GM12874 (cell line): ENCODE results near the gene NPL.

ENCODE experiments used
- TF ChIP-seq, protein P1 (sequence below): IDR thresholded peaks from 2 replicates; pipeline ENCODE4 v1.5.1; 2011; ENCODE audit warnings: low read depth, mild to moderate bottlenecking, control low read depth, low read length, moderate library complexity; ENCODE audit not compliant: insufficient read depth

NPL gene

GRCh38 chr1:182791281-182792179, 2.0 kb downstream of the NPL start:
- TF ChIP-seq, protein P1, sequence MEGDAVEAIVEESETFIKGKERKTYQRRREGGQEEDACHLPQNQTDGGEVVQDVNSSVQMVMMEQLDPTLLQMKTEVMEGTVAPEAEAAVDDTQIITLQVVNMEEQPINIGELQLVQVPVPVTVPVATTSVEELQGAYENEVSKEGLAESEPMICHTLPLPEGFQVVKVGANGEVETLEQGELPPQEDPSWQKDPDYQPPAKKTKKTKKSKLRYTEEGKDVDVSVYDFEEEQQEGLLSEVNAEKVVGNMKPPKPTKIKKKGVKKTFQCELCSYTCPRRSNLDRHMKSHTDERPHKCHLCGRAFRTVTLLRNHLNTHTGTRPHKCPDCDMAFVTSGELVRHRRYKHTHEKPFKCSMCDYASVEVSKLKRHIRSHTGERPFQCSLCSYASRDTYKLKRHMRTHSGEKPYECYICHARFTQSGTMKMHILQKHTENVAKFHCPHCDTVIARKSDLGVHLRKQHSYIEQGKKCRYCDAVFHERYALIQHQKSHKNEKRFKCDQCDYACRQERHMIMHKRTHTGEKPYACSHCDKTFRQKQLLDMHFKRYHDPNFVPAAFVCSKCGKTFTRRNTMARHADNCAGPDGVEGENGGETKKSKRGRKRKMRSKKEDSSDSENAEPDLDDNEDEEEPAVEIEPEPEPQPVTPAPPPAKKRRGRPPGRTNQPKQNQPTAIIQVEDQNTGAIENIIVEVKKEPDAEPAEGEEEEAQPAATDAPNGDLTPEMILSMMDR: no peak

GRCh38 chr1:182794091-182794490, 4.5 kb downstream of the NPL start:
- TF ChIP-seq, protein P1: no peak

GRCh38 chr1:182794676-182795201, 5.2 kb downstream of the NPL start:
- TF ChIP-seq, protein P1: no peak

GRCh38 chr1:182795563-182796228, 6.1 kb downstream of the NPL start:
- TF ChIP-seq, protein P1: no peak

DNA sequence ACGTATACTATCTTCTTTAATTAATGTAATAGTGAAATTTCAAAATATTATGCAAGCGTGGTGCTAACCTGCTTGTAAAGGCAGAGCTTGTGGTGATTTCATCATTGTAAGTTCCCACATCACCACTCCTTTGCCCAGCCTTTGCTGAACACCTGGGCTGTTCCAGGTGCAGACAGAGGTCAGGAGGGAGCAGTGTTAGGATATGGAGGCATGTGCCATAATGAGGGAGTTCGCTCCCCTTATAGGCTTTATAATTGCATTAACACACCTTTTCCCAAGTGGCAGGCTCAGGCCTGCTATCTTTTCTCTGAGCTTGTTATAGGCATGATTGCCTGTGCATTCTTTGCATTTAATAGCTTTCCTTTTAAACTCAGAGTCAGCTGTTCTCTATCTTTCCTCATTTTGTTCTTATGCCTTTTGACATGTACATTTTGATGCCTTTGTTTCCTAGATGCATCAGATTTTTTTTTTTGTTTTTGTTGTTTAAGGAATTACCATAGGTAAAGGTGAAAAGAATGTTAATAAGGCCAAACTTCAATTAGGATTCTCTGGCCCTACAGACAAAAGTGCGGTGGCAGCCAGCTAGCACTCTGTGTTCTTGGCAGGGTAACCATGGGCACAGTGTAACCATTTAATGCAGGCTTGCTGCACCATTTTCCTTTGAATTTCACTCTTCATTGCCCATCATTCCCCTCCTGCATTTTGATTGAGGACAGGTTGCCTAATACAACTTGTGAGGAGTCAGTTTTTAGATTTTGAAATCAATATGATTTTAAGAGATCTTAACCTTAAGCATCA, 12.6 kb downstream of the NPL start:
- TF ChIP-seq, protein P1: no peak

GRCh38 chr1:182803846-182804245, 14.3 kb downstream of the NPL start:
- TF ChIP-seq, protein P1: no peak
